GM12878 (cell line): ENCODE data around the gene LIMS2. TPM values are rescaled to one million over a fixed set of nuclear protein-coding genes. Genes with fewer than 3 reads are reported as not detected.

Source experiments
- ATAC-seq: fragments of 200-7000 bp; cut with Tn5 transposase; 3 replicates; pipeline ENCODE4 v1.9.1; 2020; ENCODE audit warnings: mild to moderate bottlenecking, moderate library complexity
- BruUV-seq: library from RNA; stranded (reverse); fragments of 400-500 nt; replicated peaks from 2 replicates; lab custom pipeline; 2021; lab: Mats Ljungman, UMichigan
- CTCF ChIA-PET: fragments of 300-600 bp; sonication (Branson Sonifier 250); formaldehyde crosslinking; extraction: SDS; loops from one replicate; lab custom pipeline; 2021; ENCODE audit warnings: inconsistent platforms; lab: Yijun Ruan, JAX
- POLR2A ChIA-PET: fragments of 350-600 bp; formaldehyde crosslinking; extraction: SDS; loops from one replicate; lab custom pipeline; 2021; ENCODE audit warnings: inconsistent platforms; lab: Charles Lee
- RAD21 ChIA-PET: fragments of 300-600 bp; sonication (Branson Sonifier 250); formaldehyde crosslinking; loops from one replicate; lab custom pipeline; 2023; ENCODE audit warnings: antibody characterized with exemption; ENCODE audit not compliant: unreplicated experiment; lab: Charles Lee
- SMC1A ChIA-PET: fragments of 300-600 bp; sonication (Branson Sonifier 250); formaldehyde crosslinking; loops from one replicate; lab custom pipeline; 2023; ENCODE audit not compliant: unreplicated experiment, uncharacterized antibody; lab: Charles Lee
- DNase-seq: peaks from one replicate; pipeline ENCODE4 v3.0.0-alpha.2; 2011; ENCODE audit warnings: low read depth, low spot score
- FAIRE-seq: peaks from 3 replicates; lab custom pipeline; 2011; peaks lifted over from hg19 to GRCh38; lab: Jason Lieb, UNC
- H2AFZ ChIP-seq: 2 replicates; pipeline ENCODE4 v1.6.0; 2011; ENCODE audit warnings: low read depth, low read length, control low read depth; ENCODE audit not compliant: control insufficient read depth
- H3K27ac ChIP-seq: 2 replicates; pipeline ENCODE4 v1.5.1; 2011; ENCODE audit warnings: control low read depth; ENCODE audit not compliant: control insufficient read depth, insufficient read depth
- H3K27me3 ChIP-seq, 2 experiments: replicated peaks in 1 of 2; 2 replicates each; pipeline versions ENCODE4 v1.6.0 to v1.6.1; 2011; ENCODE audit warnings: low read length in 1 of 2; ENCODE audit not compliant: control insufficient read depth in 2 of 2, insufficient read depth in 2 of 2
- H3K36me3 ChIP-seq, 2 experiments: 2 replicates each; pipeline ENCODE4 v1.5.1; 2011; ENCODE audit warnings: low read length in 1 of 2; ENCODE audit not compliant: control insufficient read depth in 2 of 2, insufficient read depth in 2 of 2
- H3K4me1 ChIP-seq: 2 replicates; pipeline ENCODE4 v1.6.1; 2011; ENCODE audit warnings: mild to moderate bottlenecking, low read length, moderate library complexity, mixed read lengths; ENCODE audit not compliant: control insufficient read depth, insufficient read depth
- H3K4me2 ChIP-seq: 2 replicates; pipeline ENCODE4 v1.6.0; 2011; ENCODE audit warnings: control low read depth; ENCODE audit not compliant: control insufficient read depth, insufficient read depth
- H3K4me3 ChIP-seq: fragments of 200-600 bp; sonication (generic); 2 replicates; pipeline ENCODE4 v1.5.1; 2016
- H3K79me2 ChIP-seq: 2 replicates; pipeline ENCODE4 v1.6.0; 2011; ENCODE audit warnings: low read length; ENCODE audit not compliant: control insufficient read depth, insufficient read depth
- H3K9ac ChIP-seq: 2 replicates; pipeline ENCODE4 v1.8.0; 2011; ENCODE audit warnings: low read length, control low read depth, mixed read lengths; ENCODE audit not compliant: control insufficient read depth, insufficient read depth
- H3K9me3 ChIP-seq: replicated peaks from 3 replicates; pipeline ENCODE4 v1.5.1; 2011; ENCODE audit warnings: mild to moderate bottlenecking, low read length; ENCODE audit not compliant: control insufficient read depth, insufficient read depth
- H4K20me1 ChIP-seq: 2 replicates; pipeline ENCODE4 v1.6.0; 2011; ENCODE audit not compliant: control insufficient read depth, insufficient read depth
- BCLAF1 ChIP-seq: fragments of 450-650 bp; IDR thresholded peaks from 2 replicates; pipeline ENCODE4 v1.6.1; 2017; ENCODE audit warnings: antibody characterized with exemption, mild to moderate bottlenecking, moderate library complexity
- FOS ChIP-seq: IDR thresholded peaks from 3 replicates; pipeline ENCODE4 v1.6.1; 2011; ENCODE audit warnings: borderline replicate concordance; ENCODE audit not compliant: insufficient read length; ENCODE audit errors: extremely low read depth
- HSF1 ChIP-seq: fragments of 150-350 bp; IDR thresholded peaks from 2 replicates; pipeline ENCODE4 v1.6.1; 2014; ENCODE audit warnings: mild to moderate bottlenecking, low read depth, low read length
- MYB ChIP-seq: fragments of 150-350 bp; IDR thresholded peaks from 2 replicates; pipeline ENCODE4 v1.6.1; 2014; ENCODE audit warnings: mild to moderate bottlenecking, low read depth, low read length, borderline replicate concordance
- NFIC ChIP-seq: IDR thresholded peaks from 2 replicates; pipeline ENCODE4 v1.6.1; 2012; ENCODE audit warnings: low read depth, mild to moderate bottlenecking, inconsistent platforms, low read length, moderate library complexity
- PAX8 ChIP-seq: fragments of 450-650 bp; IDR thresholded peaks from 2 replicates; pipeline ENCODE4 v1.6.1; 2017; ENCODE audit warnings: mild to moderate bottlenecking, moderate library complexity
- RB1 ChIP-seq: fragments of 450-650 bp; formaldehyde crosslinking; IDR thresholded peaks from 2 replicates; pipeline ENCODE4 v1.6.1; 2017; ENCODE audit warnings: mild to moderate bottlenecking, borderline replicate concordance
- REST ChIP-seq: IDR thresholded peaks from 2 replicates; pipeline ENCODE4 v1.6.1; 2012; ENCODE audit warnings: mild to moderate bottlenecking, low read depth, low read length
- RFX5 ChIP-seq: IDR thresholded peaks from 2 replicates; pipeline ENCODE4 v1.6.1; 2011; ENCODE audit warnings: low read depth, low read length, improper control_type of control experiment
- TCF12 ChIP-seq: IDR thresholded peaks from 2 replicates; pipeline ENCODE4 v1.6.1; 2011; ENCODE audit warnings: low read depth, mild to moderate bottlenecking, low read length
- WGBS: methylation state at CpG from one replicate; pipeline ENCODE4 v1.1.6; 2016; ENCODE audit warnings: low lambda C conversion rate; ENCODE audit not compliant: insufficient replicate concordance, insufficient coverage; ENCODE audit errors: missing lambda C conversion rate; 5-methylcytosine and 5-hydroxymethylcytosine counted together
- in situ Hi-C: fragments of 300-500 bp; cut with MboI; formaldehyde crosslinking; loops from 9 replicates; pipeline ENCODE4 v1.14.3; 2018; ENCODE audit warnings: mixed read lengths
- intact Hi-C: fragments of 100-400 bp; cut with micrococcal nuclease; formaldehyde crosslinking; loops from one replicate; pipeline ENCODE4 v1.14.2; 2022; ENCODE audit not compliant: unreplicated experiment
- polyA plus RNA-seq, 11 experiments: library from polyadenylated mRNA; depleted of rRNA in 4 of 11; unstranded in 6 of 11; stranded (reverse) in 5 of 11; fragments of >200 nt; fragmentation: Nextera tagmentation in 4 of 11; fragmentation: Illumina TruSeq in 1 of 11; extraction: Ambion mirVana in 4 of 11; extraction: Trizol in 1 of 11; gene quantifications; 1 replicate in 1 of 11; 2 replicates in 10 of 11; pipeline versions ENCODE4 v1.2.1 to v1.2.3, GENCODE V29; 2011 to 2016; ENCODE audit warnings: inconsistent platforms in 2 of 11, missing spikeins in 2 of 11, low read depth in 1 of 11
- total RNA-seq, 4 experiments: library from RNA; depleted of rRNA in 3 of 4; stranded (reverse); fragments of >200 nt in 3 of 4; fragmentation: Illumina TruSeq in 1 of 4; extraction: Trizol in 1 of 4; gene quantifications; 2 replicates each; pipeline versions ENCODE4 v1.2.1 to v1.2.3, GENCODE V29; 2013 to 2021

LIMS2 gene
- total and polyA plus RNA-seq, 10 of the 15 experiments (the other 5 are each of a cell fraction or from before 2014, with no cell fraction given) = 0.06 to 0.81 (median 0.16) TPM; not detected in 2

GRCh38 chr2:127626175-127626574 is 49.2 kb downstream of the LIMS2 start:
- POLR2A ChIA-PET = no interaction called here
- Histone ChIP-seq H3K9ac (no peak overlapping the region), H3K27me3 (no peaks in the 10 kb centered on the region), H3K36me3 (no peaks in the 10 kb centered on the region), H3K9me3 (no peaks in the 10 kb centered on the region), H3K4me2 (no peak overlapping the region), H3K27ac (no peak overlapping the region), H3K4me1 (no peaks in the 10 kb centered on the region), H3K4me3 (no peak overlapping the region), H3K79me2 (no peaks in the 10 kb centered on the region), H2AFZ (no peak overlapping the region), H4K20me1 (no peaks in the 10 kb centered on the region)
- RAD21 ChIA-PET = no interaction called here
- FAIRE-seq (no peak), ATAC-seq (no peak), DNase-seq (no peak)
- CTCF ChIA-PET = interaction anchor here (0.6 kb wide), 1 partner anchor 13 kb away, joined by 3 read pairs; no protein-coding TSS in a partner anchor
- BruUV-seq = no TSS peak
- intact Hi-C loops (no loop called here), in situ Hi-C loops (no loop called here)
- TF ChIP-seq FOS = no peak
- no peak for TF ChIP-seq RB1
- TF ChIP-seq RFX5 = no peak
- TF ChIP-seq NFIC = no peak
- TF ChIP-seq HSF1 = no peak
- TF ChIP-seq BCLAF1 = no peak
- no peak for TF ChIP-seq TCF12
- no peak for TF ChIP-seq PAX8
- TF ChIP-seq REST = no peak
- TF ChIP-seq MYB = no peak
- 53% methylated on average over 12 of the region's 12 CpGs for WGBS
- SMC1A ChIA-PET = no interaction called here
